CD14-positive monocyte (primary cell): ENCODE data around the gene PACSIN1. TPM values are rescaled to one million over a fixed set of nuclear protein-coding genes. Genes with fewer than 3 reads are reported as not detected.

Experiments
- DNase-seq, 3 donors: peaks; one replicate each; pipeline ENCODE4 v3.0.0-alpha.2; 2011 to 2022
- H2AFZ ChIP-seq: 2 replicates; pipeline ENCODE4 v1.6.0; 2012; ENCODE audit warnings: mild to moderate bottlenecking, low read depth, low read length, inconsistent platforms; ENCODE audit not compliant: insufficient read depth, poor library complexity, severe bottlenecking
- H3K27ac ChIP-seq, 2 donors: 1 replicate in 1 of 2; 2 replicates in 1 of 2; pipeline ENCODE4 v1.5.1; 2012 to 2013; ENCODE audit warnings: low read length in 2 of 2, control low read depth in 1 of 2, inconsistent platforms in 1 of 2, low read depth in 1 of 2, mild to moderate bottlenecking in 1 of 2
- H3K27me3 ChIP-seq, 2 donors: one replicate each; pipeline versions ENCODE4 v1.6.0 to v1.6.1; 2011 to 2013; ENCODE audit warnings: low read length in 2 of 2; ENCODE audit not compliant: control insufficient read depth in 2 of 2, insufficient read depth in 2 of 2
- H3K36me3 ChIP-seq, 2 donors: replicated peaks in 1 of 2; 1 replicate in 1 of 2; 2 replicates in 1 of 2; pipeline versions ENCODE4 v1.5.1 to v1.6.1; 2012 to 2013; ENCODE audit warnings: low read length in 2 of 2, control low read depth in 1 of 2, inconsistent platforms in 1 of 2, mild to moderate bottlenecking in 1 of 2; ENCODE audit not compliant: insufficient read depth in 2 of 2, control insufficient read depth in 1 of 2
- H3K4me1 ChIP-seq, 2 donors: 1 replicate in 1 of 2; 2 replicates in 1 of 2; pipeline versions ENCODE4 v1.5.1 to v1.6.1; 2012 to 2013; ENCODE audit warnings: low read length in 2 of 2, control low read depth in 1 of 2, inconsistent platforms in 1 of 2, mild to moderate bottlenecking in 1 of 2, moderate library complexity in 1 of 2; ENCODE audit not compliant: insufficient read depth in 2 of 2, control insufficient read depth in 1 of 2
- H3K4me2 ChIP-seq: replicated peaks from 2 replicates; pipeline ENCODE3; 2012; ENCODE audit warnings: low read length, moderate library complexity, mild to moderate bottlenecking; ENCODE audit not compliant: poor library complexity, severe bottlenecking; ENCODE audit errors: extremely low read depth
- H3K4me3 ChIP-seq, 3 experiments: fragments of 200-600 bp in 1 of 3; sonication (generic) in 1 of 3; replicated peaks in 1 of 3; 1 replicate in 2 of 3; 2 replicates in 1 of 3; pipeline ENCODE4 v1.5.1; 2011 to 2013; ENCODE audit warnings: low read length in 3 of 3, mild to moderate bottlenecking in 3 of 3, control low read depth in 2 of 3, low read depth in 2 of 3, inconsistent platforms in 1 of 3, moderate library complexity in 1 of 3
- H3K79me2 ChIP-seq: 2 replicates; pipeline ENCODE4 v1.6.0; 2012; ENCODE audit warnings: mild to moderate bottlenecking, control low read depth, inconsistent platforms, low read length, moderate library complexity; ENCODE audit not compliant: insufficient read depth
- H3K9ac ChIP-seq: 2 replicates; pipeline ENCODE4 v1.6.0; 2017; ENCODE audit warnings: low read length, mild to moderate bottlenecking; ENCODE audit not compliant: insufficient read depth, poor library complexity, severe bottlenecking
- H3K9me3 ChIP-seq, 2 donors: replicated peaks in 1 of 2; 1 replicate in 1 of 2; 2 replicates in 1 of 2; pipeline versions ENCODE4 v1.5.1 to v1.6.1; 2012 to 2013; ENCODE audit warnings: low read length in 2 of 2, control low read depth in 1 of 2; ENCODE audit not compliant: control insufficient read depth in 1 of 2, insufficient read depth in 1 of 2
- H4K20me1 ChIP-seq: 2 replicates; pipeline ENCODE4 v1.6.0; 2012; ENCODE audit warnings: mild to moderate bottlenecking, low read length, control low read depth, moderate library complexity; ENCODE audit not compliant: insufficient read depth
- H3K27ac Mint-ChIP-seq, 7 donors: one replicate each; pipeline ENCODE4 v1.8.0; 2020; ENCODE audit warnings: mild to moderate bottlenecking in 7 of 7, mixed read lengths in 7 of 7, moderate library complexity in 6 of 7, inconsistent platforms in 2 of 7
- H3K27me3 Mint-ChIP-seq, 3 donors: one replicate each; pipeline ENCODE4 v1.8.0; 2021 to 2022; ENCODE audit warnings: low read depth in 3 of 3, mild to moderate bottlenecking in 3 of 3, mixed read lengths in 3 of 3, moderate library complexity in 3 of 3, inconsistent platforms in 1 of 3
- H3K36me3 Mint-ChIP-seq, 2 donors: one replicate each; pipeline ENCODE4 v1.8.0; 2020; ENCODE audit warnings: mixed read lengths in 2 of 2, inconsistent platforms in 1 of 2, mild to moderate bottlenecking in 1 of 2
- H3K4me1 Mint-ChIP-seq: one replicate; pipeline ENCODE4 v1.8.0; 2020; ENCODE audit warnings: mild to moderate bottlenecking, mixed read lengths
- H3K4me3 Mint-ChIP-seq, 2 donors: one replicate each; pipeline ENCODE4 v1.8.0; 2020; ENCODE audit warnings: mild to moderate bottlenecking in 2 of 2, mixed read lengths in 2 of 2, moderate library complexity in 1 of 2
- H3K9me3 Mint-ChIP-seq, 7 donors: one replicate each; pipeline ENCODE4 v1.8.0; 2020 to 2022; ENCODE audit warnings: mixed read lengths in 7 of 7, mild to moderate bottlenecking in 6 of 7, moderate library complexity in 6 of 7, inconsistent platforms in 2 of 7
- WGBS: methylation state at CpG from one replicate; pipeline ENCODE4 v1.1.5; 2013; ENCODE audit warnings: missing lambda C conversion rate; ENCODE audit not compliant: insufficient coverage; 5-methylcytosine and 5-hydroxymethylcytosine counted together
- intact Hi-C, 2 donors: fragments of 100-400 bp; cut with micrococcal nuclease; formaldehyde crosslinking; loops; one replicate each; pipeline versions ENCODE4 v1.15.0 to v1.15.1; 2023
- polyA plus RNA-seq, 3 donors: library from polyadenylated mRNA; depleted of rRNA in 1 of 3; unstranded in 2 of 3; stranded (reverse) in 1 of 3; fragments of 300-500 nt in 2 of 3; fragments of >200 nt in 1 of 3; fragmentation: Illumina TruSeq in 2 of 3; gene quantifications; 1 replicate in 2 of 3; 2 replicates in 1 of 3; pipeline ENCODE4 v1.2.3, GENCODE V29; 2012 to 2021
- TF ChIP-seq, protein P1 (sequence below): fragments of 200-600 bp; IDR thresholded peaks from one replicate; pipeline ENCODE4 v1.8.0; 2022; ENCODE audit warnings: antibody characterized with exemption, mild to moderate bottlenecking

The PACSIN1 gene
- polyA plus RNA-seq, 3 donors = not detected

DNA sequence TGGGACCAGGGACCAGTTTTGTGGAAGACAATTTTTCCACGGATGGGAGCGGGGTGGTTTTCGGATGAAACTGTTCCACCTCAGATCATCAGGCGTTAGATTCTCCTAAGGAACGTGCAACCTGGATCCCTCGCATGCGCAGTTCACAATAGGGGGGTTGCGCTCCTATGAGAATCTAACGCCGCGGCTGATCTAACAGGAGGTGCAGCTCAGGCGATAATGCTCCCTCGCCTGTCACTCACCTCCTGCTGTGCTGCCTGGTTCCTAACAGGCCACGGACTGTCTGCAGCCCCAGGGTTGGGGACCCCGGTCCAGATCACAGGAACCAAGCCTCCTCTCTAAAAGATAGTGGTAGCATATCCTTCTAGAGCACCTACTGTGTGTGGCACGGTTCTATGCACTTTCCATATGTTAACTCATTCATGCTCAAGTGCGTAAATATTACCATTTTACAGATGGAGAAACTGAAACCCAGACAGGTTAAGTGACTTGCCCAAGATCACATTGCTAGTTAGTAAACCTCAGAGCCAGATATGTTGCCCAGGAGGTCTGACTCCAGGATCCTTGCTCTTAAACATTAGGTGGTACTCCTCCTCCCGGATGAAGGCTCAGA lies 65.0 kb downstream of the PACSIN1 start:
- TF ChIP-seq, protein P1, sequence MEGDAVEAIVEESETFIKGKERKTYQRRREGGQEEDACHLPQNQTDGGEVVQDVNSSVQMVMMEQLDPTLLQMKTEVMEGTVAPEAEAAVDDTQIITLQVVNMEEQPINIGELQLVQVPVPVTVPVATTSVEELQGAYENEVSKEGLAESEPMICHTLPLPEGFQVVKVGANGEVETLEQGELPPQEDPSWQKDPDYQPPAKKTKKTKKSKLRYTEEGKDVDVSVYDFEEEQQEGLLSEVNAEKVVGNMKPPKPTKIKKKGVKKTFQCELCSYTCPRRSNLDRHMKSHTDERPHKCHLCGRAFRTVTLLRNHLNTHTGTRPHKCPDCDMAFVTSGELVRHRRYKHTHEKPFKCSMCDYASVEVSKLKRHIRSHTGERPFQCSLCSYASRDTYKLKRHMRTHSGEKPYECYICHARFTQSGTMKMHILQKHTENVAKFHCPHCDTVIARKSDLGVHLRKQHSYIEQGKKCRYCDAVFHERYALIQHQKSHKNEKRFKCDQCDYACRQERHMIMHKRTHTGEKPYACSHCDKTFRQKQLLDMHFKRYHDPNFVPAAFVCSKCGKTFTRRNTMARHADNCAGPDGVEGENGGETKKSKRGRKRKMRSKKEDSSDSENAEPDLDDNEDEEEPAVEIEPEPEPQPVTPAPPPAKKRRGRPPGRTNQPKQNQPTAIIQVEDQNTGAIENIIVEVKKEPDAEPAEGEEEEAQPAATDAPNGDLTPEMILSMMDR = no peak
- no peak for DNase-seq
- peaks cover 7 to 8% of the 10 kb centered on the region in 2 donors for H3K4me1 ChIP-seq
- Mint-ChIP-seq H3K27ac (peak overlapping the region in 1 of 7 donors; percentile 85), H3K4me1 (peaks cover 6% of the 10 kb centered on the region), H3K4me3 (peak overlapping the region in 1 of 2 donors; percentile 48), H3K27me3 (peaks cover 6 to 10% (median 7%) of the 10 kb centered on the region in 3 donors), H3K36me3 (no peaks in the 10 kb centered on the region), H3K9me3 (peaks cover 0 to 5% (median 0%) of the 10 kb centered on the region in 7 donors)
- H3K27ac ChIP-seq = peak overlapping the region in 1 of 2 donors; percentile 56
- no peaks in the 10 kb centered on the region for H3K79me2 ChIP-seq
- no peaks in the 10 kb centered on the region for H3K36me3 ChIP-seq
- WGBS = 92% methylated on average over 17 of the region's 18 CpGs
- no peaks in the 10 kb centered on the region for H3K9me3 ChIP-seq
- H3K4me3 ChIP-seq = peak overlapping the region in 1 of 3 experiments; percentile 50
- intact Hi-C loops = no loop called here
- peak overlapping the region; percentile 30 for H3K4me2 ChIP-seq
- peak overlapping the region; percentile 54 for H3K9ac ChIP-seq
- peak overlapping the region; percentile 62 for H2AFZ ChIP-seq
- H4K20me1 ChIP-seq = no peaks in the 10 kb centered on the region
- H3K27me3 ChIP-seq = no peaks in the 10 kb centered on the region

GRCh38 chr6:34531580-34532201 lies 65.8 kb downstream of the PACSIN1 start:
- no peaks in the 10 kb centered on the region for H3K27me3 ChIP-seq
- TF ChIP-seq, protein P1 = no peak
- intact Hi-C loops = no loop called here
- WGBS = 66% methylated on average over 29 of the region's 29 CpGs
- H3K27ac ChIP-seq = peak overlapping the region in 1 of 2 donors; percentile 56
- peak overlapping the region; percentile 30 for H3K4me2 ChIP-seq
- H3K4me3 ChIP-seq = peak overlapping the region in 2 of 3 experiments; percentile 26 to 50
- H3K36me3 ChIP-seq = no peaks in the 10 kb centered on the region
- no peaks in the 10 kb centered on the region for H4K20me1 ChIP-seq
- peak overlapping the region; percentile 62 for H2AFZ ChIP-seq
- H3K4me1 ChIP-seq = peaks cover 4 to 5% of the 10 kb centered on the region in 2 donors
- peak; percentile 20 to 64 (median 35) for DNase-seq
- Mint-ChIP-seq H3K36me3 (no peaks in the 10 kb centered on the region), H3K27me3 (peaks cover 7 to 10% (median 7%) of the 10 kb centered on the region in 3 donors), H3K4me1 (peaks cover 6% of the 10 kb centered on the region), H3K9me3 (peaks cover 0 to 5% (median 0%) of the 10 kb centered on the region in 7 donors), H3K4me3 (peak overlapping the region in 1 of 2 donors; percentile 48), H3K27ac (peak overlapping the region in 4 of 7 donors; percentile 18 to 85 (median 77))
- no peaks in the 10 kb centered on the region for H3K9me3 ChIP-seq
- H3K79me2 ChIP-seq = no peaks in the 10 kb centered on the region
- peak overlapping the region; percentile 54 for H3K9ac ChIP-seq
